ENCODE data around the gene MGAT5B. TPM values are rescaled to one million over a fixed set of nuclear protein-coding genes. Genes with fewer than 3 reads are reported as not detected.

MGAT5B gene
- total RNA-seq = 1 to 10 TPM in 1 of 2 donors, not detected in 1; 3.6 TPM

GRCh38 chr17:76868176-76868668 lies at the start of gene MGAT5B:
MGAT5B (plus strand) TSS chr17:76868404; CDS start chr17:76869030, 626 bp downstream.
- Histone ChIP-seq H3K36me3 (replicated peaks in 1 of 2; ENCODE audit: insufficient read depth in 1 of 2, low read depth in 2 of 2) (no peaks in the 10 kb centered on the region), H3K9me3 (no peaks in the 10 kb centered on the region), H3K4me3 (no peak within 1 kb of the TSS), H3K4me1 (peaks cover 20% of the 10 kb centered on the region), H3K27ac (no peak within 1 kb of the TSS), H3K27me3 (peaks cover 0 to 33% of the 10 kb centered on the region in 2 donors)
- intact Hi-C loops (cut with DNase I) = loop anchor here (5.0 kb wide), 2 partner anchors 199 to 379 kb away; no protein-coding TSS in a partner anchor
- 0 to 4% methylated on average over 10 to 68 of the region's 76 CpGs for WGBS, 2 donors
- TF ChIP-seq POLR2A (IDR thresholded peaks at IDR 0.05) = no peak
- TF ChIP-seq CTCF (IDR thresholded peaks at IDR 0.05) = peak; percentile 31 to 97 (median 90)
- ATAC-seq (peak; percentile 92), DNase-seq (peak; percentile 76 to 85 (median 78))

GRCh38 chr17:76820039-76820438 lies 48.2 kb upstream of the MGAT5B start:
- DNase-seq (no peak), ATAC-seq (no peak)
- Histone ChIP-seq H3K4me3 (no peak overlapping the region), H3K9me3 (no peaks in the 10 kb centered on the region), H3K36me3 (replicated peaks in 1 of 2; ENCODE audit: insufficient read depth in 1 of 2, low read depth in 2 of 2) (no peaks in the 10 kb centered on the region), H3K4me1 (no peaks in the 10 kb centered on the region), H3K27me3 (no peaks in the 10 kb centered on the region), H3K27ac (no peak overlapping the region)
- 24% methylated on average over 1 of the region's 1 CpG; no CpG with 5 or more reads in 1 of the 2 donors for WGBS, 2 donors
- TF ChIP-seq POLR2A (IDR thresholded peaks at IDR 0.05) = no peak
- no peak for TF ChIP-seq CTCF (IDR thresholded peaks at IDR 0.05)
- intact Hi-C loops (cut with DNase I) = no loop called here

GRCh38 chr17:76820561-76820960 lies 47.6 kb upstream of the MGAT5B start:
- Histone ChIP-seq H3K27ac (no peak overlapping the region), H3K4me1 (no peaks in the 10 kb centered on the region), H3K27me3 (no peaks in the 10 kb centered on the region), H3K4me3 (no peak overlapping the region), H3K36me3 (replicated peaks in 1 of 2; ENCODE audit: insufficient read depth in 1 of 2, low read depth in 2 of 2) (no peaks in the 10 kb centered on the region), H3K9me3 (no peaks in the 10 kb centered on the region)
- TF ChIP-seq POLR2A (IDR thresholded peaks at IDR 0.05) (no peak), CTCF (IDR thresholded peaks at IDR 0.05) (no peak)
- ATAC-seq = no peak
- DNase-seq = peak in 1 of 4 donors; percentile 32
- 55% methylated on average over 4 of the region's 4 CpGs; no CpG with 5 or more reads in 1 of the 2 donors for WGBS, 2 donors
- intact Hi-C loops (cut with DNase I) = no loop called here

GRCh38 chr17:76822184-76822778 lies 45.9 kb upstream of the MGAT5B start:
- no peaks in the 10 kb centered on the region for H3K9me3 ChIP-seq
- TF ChIP-seq POLR2A (IDR thresholded peaks at IDR 0.05) (no peak), CTCF (IDR thresholded peaks at IDR 0.05) (no peak)
- H3K27ac ChIP-seq = no peak overlapping the region
- DNase-seq = no peak
- H3K4me1 ChIP-seq = no peaks in the 10 kb centered on the region
- 56 to 68% methylated on average over 3 to 7 of the region's 7 CpGs for WGBS, 2 donors
- ATAC-seq = no peak
- H3K36me3 ChIP-seq (replicated peaks in 1 of 2; ENCODE audit: insufficient read depth in 1 of 2, low read depth in 2 of 2) = no peaks in the 10 kb centered on the region
- H3K27me3 ChIP-seq = no peaks in the 10 kb centered on the region
- H3K4me3 ChIP-seq = no peak overlapping the region
- intact Hi-C loops (cut with DNase I) = no loop called here

- TF ChIP-seq CTCF (IDR thresholded peaks at IDR 0.05) (no peak), POLR2A (IDR thresholded peaks at IDR 0.05) (no peak)
- H3K4me1 ChIP-seq = no peaks in the 10 kb centered on the region
- H3K4me3 ChIP-seq = no peak overlapping the region
- no peak overlapping the region for H3K27ac ChIP-seq
- ATAC-seq (no peak), DNase-seq (no peak)
- no peaks in the 10 kb centered on the region for H3K27me3 ChIP-seq
- H3K9me3 ChIP-seq = no peaks in the 10 kb centered on the region
- H3K36me3 ChIP-seq (replicated peaks in 1 of 2; ENCODE audit: insufficient read depth in 1 of 2, low read depth in 2 of 2) = no peaks in the 10 kb centered on the region
- intact Hi-C loops (cut with DNase I) = no loop called here
- WGBS, 2 donors = 69 to 73% methylated on average over 12 of the region's 12 CpGs
Observed at GRCh38 chr17:76824093-76824492, 44.1 kb upstream of the MGAT5B start.

Measured in body of pancreas (tissue), 4 donors.